Stimulated activated CD4-positive, alpha-beta T cell treated with anti-CD3 and anti-CD28 coated beads, Interleukin-4, amount 100 ng/mL, for 24 hours (primary cell): Measurements from ENCODE around the gene TEX54.

Experiments used
- DNase-seq: peaks from one replicate; pipeline ENCODE4 v3.0.0-alpha.2; 2020

Gene TEX54

GRCh38 chr11:62786318-62787004 is 46.2 kb downstream of the TEX54 start:
- peak; percentile 86 for DNase-seq

DNA sequence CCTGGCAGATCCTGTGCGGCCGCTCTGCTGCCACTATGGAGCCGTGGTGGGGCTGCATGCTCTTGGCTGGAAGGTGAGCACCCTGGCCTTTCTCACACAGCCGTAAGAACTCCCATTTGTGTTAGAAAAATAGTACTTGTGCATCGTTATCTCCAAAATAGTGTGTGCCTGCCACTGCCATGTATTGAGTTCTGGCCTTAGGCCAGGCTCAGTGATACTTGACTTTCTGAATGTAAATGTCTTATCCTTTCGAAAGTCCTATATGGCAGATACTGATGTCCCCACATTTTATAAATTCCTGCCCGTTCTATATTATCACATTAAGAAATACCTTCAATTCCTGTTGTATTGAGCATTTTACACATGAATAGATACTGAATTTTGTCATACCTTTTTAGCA is 49.9 kb downstream of the TEX54 start:
- no peak for DNase-seq
